ENCODE measurements around the gene CAMK2N1.
"Not testable (repeated sequence)": the region's sequence is repeated elsewhere in the genome, so short reads cannot be mapped to it uniquely, and the experiment has no call there.

The CAMK2N1 gene

GRCh38 chr1:20485527-20486456 lies at the start of gene CAMK2N1:
CAMK2N1 (minus strand) TSS chr1:20486210; CDS start chr1:20485379, 831 bp downstream.
- DNase-seq (ENCODE audit: low read depth): no peak
- peak within 1 kb of the TSS; percentile 78 for H3K4me3 ChIP-seq (ENCODE audit: low read depth, low read length)

GRCh38 chr1:20534659-20535417 lies 48.8 kb upstream of the CAMK2N1 start:
- no peak for DNase-seq (ENCODE audit: low read depth)
- no peak overlapping the region for H3K4me3 ChIP-seq (ENCODE audit: low read depth, low read length)

- DNase-seq (ENCODE audit: low read depth): no peak
- H3K4me3 ChIP-seq (ENCODE audit: low read depth, low read length): no peak overlapping the region
Measured at GRCh38 chr1:20533635-20534034, 47.6 kb upstream of the CAMK2N1 start.

GRCh38 chr1:20530901-20531300 lies 44.9 kb upstream of the CAMK2N1 start:
- DNase-seq (ENCODE audit: low read depth): no peak
- H3K4me3 ChIP-seq (ENCODE audit: low read depth, low read length): no peak overlapping the region

GRCh38 chr1:20530306-20530705 lies 44.3 kb upstream of the CAMK2N1 start:
- DNase-seq (ENCODE audit: low read depth): no peak
- H3K4me3 ChIP-seq (ENCODE audit: low read depth, low read length): no peak overlapping the region

- no peak for DNase-seq (ENCODE audit: low read depth)
- H3K4me3 ChIP-seq (ENCODE audit: low read depth, low read length): no peak overlapping the region
Measured at GRCh38 chr1:20528221-20528620, 42.2 kb upstream of the CAMK2N1 start.

GRCh38 chr1:20526267-20526666 lies 40.3 kb upstream of the CAMK2N1 start:
- H3K4me3 ChIP-seq (ENCODE audit: low read depth, low read length): no peak overlapping the region
- no peak for DNase-seq (ENCODE audit: low read depth)

- DNase-seq (ENCODE audit: low read depth): peak; percentile 10
- H3K4me3 ChIP-seq (ENCODE audit: low read depth, low read length): no peak overlapping the region
Measured at GRCh38 chr1:20521960-20522861, 36.2 kb upstream of the CAMK2N1 start.

GRCh38 chr1:20519609-20520262 lies 33.7 kb upstream of the CAMK2N1 start:
- not testable (repeated sequence) for DNase-seq (ENCODE audit: low read depth); H3K4me3 ChIP-seq (ENCODE audit: low read depth, low read length)

GRCh38 chr1:20511518-20512428 lies 25.8 kb upstream of the CAMK2N1 start:
- no peak for DNase-seq (ENCODE audit: low read depth)
- no peak overlapping the region for H3K4me3 ChIP-seq (ENCODE audit: low read depth, low read length)

GRCh38 chr1:20508411-20508771 lies 22.4 kb upstream of the CAMK2N1 start:
- no peak for DNase-seq (ENCODE audit: low read depth)
- H3K4me3 ChIP-seq (ENCODE audit: low read depth, low read length): peak overlapping the region; percentile 95

- peak; percentile 61 for DNase-seq (ENCODE audit: low read depth)
- peak within 1 kb of the TSS; percentile 95 for H3K4me3 ChIP-seq (ENCODE audit: low read depth, low read length)
Measured at GRCh38 chr1:20507564-20508410, 21.8 kb upstream of the CAMK2N1 start, which contains the start of gene MUL1. MUL1 (minus strand) TSS chr1:20508151; CDS start chr1:20508024, 127 bp downstream.

GRCh38 chr1:20507248-20507563 lies 21.2 kb upstream of the CAMK2N1 start:
- H3K4me3 ChIP-seq (ENCODE audit: low read depth, low read length): peak overlapping the region; percentile 95
- DNase-seq (ENCODE audit: low read depth): no peak

- no peak for DNase-seq (ENCODE audit: low read depth)
- no peak overlapping the region for H3K4me3 ChIP-seq (ENCODE audit: low read depth, low read length)
Measured at GRCh38 chr1:20505488-20505887, 19.5 kb upstream of the CAMK2N1 start.

- no peak for DNase-seq (ENCODE audit: low read depth)
- no peak overlapping the region for H3K4me3 ChIP-seq (ENCODE audit: low read depth, low read length)
Measured at GRCh38 chr1:20500716-20501115, 14.7 kb upstream of the CAMK2N1 start.

GRCh38 chr1:20499718-20500117 lies 13.7 kb upstream of the CAMK2N1 start:
- H3K4me3 ChIP-seq (ENCODE audit: low read depth, low read length): no peak overlapping the region
- DNase-seq (ENCODE audit: low read depth): no peak

- H3K4me3 ChIP-seq (ENCODE audit: low read depth, low read length): no peak overlapping the region
- no peak for DNase-seq (ENCODE audit: low read depth)
Measured at GRCh38 chr1:20499105-20499504, 13.1 kb upstream of the CAMK2N1 start.

Measured in skeletal muscle cell (primary cell).